ENCODE measurements around the gene TIMM13. TPM values are rescaled to one million over a fixed set of nuclear protein-coding genes. Genes with fewer than 3 reads are reported as not detected.

TIMM13 gene
- total RNA-seq, 1 donor from 2014 or later = 70.1 TPM

GRCh38 chr19:2376784-2377519 lies 50.4 kb downstream of the TIMM13 start:
- Histone ChIP-seq H3K27me3 (ENCODE audit: control insufficient read depth, insufficient read depth, low read length) (peaks cover 12% of the 10 kb centered on the region), H3K36me3 (ENCODE audit: control insufficient read depth, insufficient read depth, low read length) (no peaks in the 10 kb centered on the region), H3K4me3 (ENCODE audit: low read depth, low read length) (no peak overlapping the region)
- DNase-seq (ENCODE audit: low read depth) = no peak
- TF ChIP-seq CTCF (IDR thresholded peaks at IDR 0.05; ENCODE audit: insufficient read depth, low read length, poor library complexity, severe bottlenecking) = no peak

Other genes with a start within 250 kb of the TIMM13 start
- 104 TPM in 2 replicates for gene PLEKHJ1, start 191.3 kb downstream of the TIMM13 start, total RNA-seq
- 72.4 and 75.4 TPM in 2 replicates for gene SF3A2, start 190.8 kb downstream of the TIMM13 start, total RNA-seq
- 0.89 TPM in 1 of 2 replicates, not detected in the other for gene AMH, start 178.3 kb downstream of the TIMM13 start, total RNA-seq
- 2.2 and 2.5 TPM in 2 replicates for gene JSRP1, start 171.2 kb downstream of the TIMM13 start, total RNA-seq
- gene PEAK3, start 145.4 kb downstream of the TIMM13 start, total RNA-seq = not detected in 2 replicates
- gene LINGO3, start 119.4 kb downstream of the TIMM13 start, total RNA-seq = not detected in 2 replicates
- 140 and 144 TPM in 2 replicates for gene LSM7, start 99.0 kb downstream of the TIMM13 start, total RNA-seq
- 36.1 and 39.0 TPM in 2 replicates for gene SPPL2B, start 98.9 kb downstream of the TIMM13 start, total RNA-seq
- not detected in 2 replicates for gene TMPRSS9, start 67.3 kb downstream of the TIMM13 start, total RNA-seq
- 72.9 and 73.4 TPM in 2 replicates for gene LMNB2, start 29.4 kb upstream of the TIMM13 start, total RNA-seq
- gene GADD45B, start 48.5 kb upstream of the TIMM13 start, total RNA-seq = 99.6 and 106 TPM in 2 replicates

Measured in kidney epithelial cell (primary cell).